ENCODE data around the gene LDLRAD3.

DNA sequence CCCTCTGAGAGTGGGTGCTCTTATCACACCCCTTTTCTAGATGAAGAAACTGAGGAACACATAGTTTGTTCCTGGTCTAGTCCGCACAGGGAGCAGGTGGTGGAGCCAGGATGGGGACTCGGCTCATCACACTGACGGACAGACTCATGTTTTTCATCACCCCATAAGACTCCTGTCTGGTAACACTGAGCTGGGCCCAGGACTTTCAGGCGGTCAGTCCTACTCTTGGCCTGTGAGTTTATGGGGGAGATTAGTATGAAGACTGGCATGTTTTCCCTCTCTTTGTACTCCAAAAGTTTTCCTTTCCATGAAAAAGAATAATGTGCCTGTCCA lies 160.8 kb downstream of the LDLRAD3 start:
- TF ChIP-seq, protein P1, sequence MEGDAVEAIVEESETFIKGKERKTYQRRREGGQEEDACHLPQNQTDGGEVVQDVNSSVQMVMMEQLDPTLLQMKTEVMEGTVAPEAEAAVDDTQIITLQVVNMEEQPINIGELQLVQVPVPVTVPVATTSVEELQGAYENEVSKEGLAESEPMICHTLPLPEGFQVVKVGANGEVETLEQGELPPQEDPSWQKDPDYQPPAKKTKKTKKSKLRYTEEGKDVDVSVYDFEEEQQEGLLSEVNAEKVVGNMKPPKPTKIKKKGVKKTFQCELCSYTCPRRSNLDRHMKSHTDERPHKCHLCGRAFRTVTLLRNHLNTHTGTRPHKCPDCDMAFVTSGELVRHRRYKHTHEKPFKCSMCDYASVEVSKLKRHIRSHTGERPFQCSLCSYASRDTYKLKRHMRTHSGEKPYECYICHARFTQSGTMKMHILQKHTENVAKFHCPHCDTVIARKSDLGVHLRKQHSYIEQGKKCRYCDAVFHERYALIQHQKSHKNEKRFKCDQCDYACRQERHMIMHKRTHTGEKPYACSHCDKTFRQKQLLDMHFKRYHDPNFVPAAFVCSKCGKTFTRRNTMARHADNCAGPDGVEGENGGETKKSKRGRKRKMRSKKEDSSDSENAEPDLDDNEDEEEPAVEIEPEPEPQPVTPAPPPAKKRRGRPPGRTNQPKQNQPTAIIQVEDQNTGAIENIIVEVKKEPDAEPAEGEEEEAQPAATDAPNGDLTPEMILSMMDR (IDR thresholded peaks at IDR 0.05) = no peak
- TF ChIP-seq EZH2 (IDR thresholded peaks at IDR 0.05) = no peak
- TF ChIP-seq EZH2phosphoT487 (IDR thresholded peaks at IDR 0.05) = no peak
